Left cardiac atrium (tissue), 4 donors: ENCODE data around the gene SMIM8. TPM values are rescaled to one million over a fixed set of nuclear protein-coding genes. Genes with fewer than 3 reads are reported as not detected.
"Not testable (repeated sequence)": the region's sequence is repeated elsewhere in the genome, so short reads cannot be mapped to it uniquely, and the experiment has no call there.

ENCODE experiments used
- ATAC-seq, 2 donors: fragments of 200-7000 bp; cut with Tn5 transposase; one replicate each; pipeline ENCODE4 v1.9.1; 2020; ENCODE audit warnings: mild to moderate bottlenecking in 2 of 2, moderate library complexity in 2 of 2
- DNase-seq: peaks from one replicate; pipeline ENCODE4 v3.0.0-alpha.2; 2020
- intact Hi-C, 2 donors: fragments of 100-400 bp; cut with DNase I; formaldehyde crosslinking; loops; one replicate each; pipeline versions ENCODE4 v1.14.1 to v1.15.1; 2022 to 2023
- long read RNA-seq: library from polyadenylated mRNA; unstranded; transcript quantifications from one replicate; pipeline ENCODE4 v2.0.0, GENCODE V29; 2021
- total RNA-seq, 2 donors: library from RNA; stranded (reverse); fragmentation: NEBNext Ultra II Directional; extraction: Animal tissue kit (Norgen Biotek cat#: 25700); gene quantifications; one replicate each; pipeline ENCODE4 v1.2.1, GENCODE V29; 2021
- donor health status: DM: no; HTN: yes; CAD: no.
- donor health status: DM: no; HTN: yes; CAD: no; lungs with severe emphysema.
- donor health status: DM: yes; HTN: yes; CAD: no.
- donor health status: Dilated cardiomyopathy.

Gene SMIM8, protein sequence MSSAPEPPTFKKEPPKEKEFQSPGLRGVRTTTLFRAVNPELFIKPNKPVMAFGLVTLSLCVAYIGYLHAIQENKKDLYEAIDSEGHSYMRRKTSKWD
- 10 to 100 TPM; 13.2 to 14.6 TPM for total RNA-seq
- long read RNA-seq, transcript SMIM8-201 (3 exons, 2,405 nt), result major isoform, 15 of 16 reads
- long read RNA-seq, partial matches to known transcripts, result 0 of 16 reads
- long read RNA-seq, other reads (novel, unspliced or antisense), result 1 of 16 reads

DNA sequence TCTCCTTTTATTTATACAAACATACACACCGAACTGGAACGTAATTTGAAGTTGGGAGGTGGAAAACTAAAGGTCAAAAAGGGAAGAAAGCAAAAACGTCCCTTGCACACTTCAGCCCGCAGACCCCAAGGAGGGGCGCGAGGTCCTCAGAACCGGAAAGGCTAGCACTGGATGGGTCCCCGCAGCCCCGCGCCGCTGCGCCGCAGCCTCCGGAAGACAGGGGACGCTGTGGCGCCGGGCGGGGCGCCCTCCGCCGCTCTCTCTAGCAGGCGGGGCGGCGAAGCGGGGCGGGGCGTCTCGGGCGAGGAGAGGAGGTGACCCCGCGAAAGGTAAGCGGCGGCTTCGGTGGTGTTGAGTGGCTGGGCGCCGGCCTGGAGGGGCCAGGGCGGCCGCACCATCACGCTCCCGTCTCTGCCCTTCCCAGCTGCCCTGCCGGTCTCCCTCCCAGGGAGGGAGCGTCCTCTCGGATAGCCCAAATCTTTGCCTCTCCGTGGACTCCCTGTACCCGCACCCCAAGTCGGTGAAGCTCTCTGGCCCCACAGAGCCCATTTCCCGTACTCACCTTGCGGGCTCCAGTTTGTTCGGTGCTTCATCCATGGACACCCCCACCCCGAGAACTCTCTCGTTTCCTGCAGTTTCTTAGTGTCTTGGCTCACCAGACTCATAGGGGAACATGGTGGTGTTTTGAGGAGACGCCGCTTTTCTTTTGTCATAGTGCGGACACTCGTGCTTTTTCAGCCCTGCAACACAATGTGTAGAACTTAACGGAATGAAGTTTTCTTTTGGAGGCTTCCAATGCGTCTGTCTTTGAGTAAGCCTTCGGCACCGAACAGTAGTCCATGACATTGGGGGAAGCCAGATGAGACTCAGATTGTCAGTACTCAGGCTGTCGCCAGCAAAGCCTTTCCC lies at the start of gene SMIM8:
Gene SMIM8, plus strand, starts transcription at position 285 of the 909 bp plus-strand sequence. CDS start 14,444 bp downstream, outside the sequence.
- ATAC-seq, result peak; percentile 100
- intact Hi-C loops, result no loop called here
- peak; percentile 89 for DNase-seq

DNA sequence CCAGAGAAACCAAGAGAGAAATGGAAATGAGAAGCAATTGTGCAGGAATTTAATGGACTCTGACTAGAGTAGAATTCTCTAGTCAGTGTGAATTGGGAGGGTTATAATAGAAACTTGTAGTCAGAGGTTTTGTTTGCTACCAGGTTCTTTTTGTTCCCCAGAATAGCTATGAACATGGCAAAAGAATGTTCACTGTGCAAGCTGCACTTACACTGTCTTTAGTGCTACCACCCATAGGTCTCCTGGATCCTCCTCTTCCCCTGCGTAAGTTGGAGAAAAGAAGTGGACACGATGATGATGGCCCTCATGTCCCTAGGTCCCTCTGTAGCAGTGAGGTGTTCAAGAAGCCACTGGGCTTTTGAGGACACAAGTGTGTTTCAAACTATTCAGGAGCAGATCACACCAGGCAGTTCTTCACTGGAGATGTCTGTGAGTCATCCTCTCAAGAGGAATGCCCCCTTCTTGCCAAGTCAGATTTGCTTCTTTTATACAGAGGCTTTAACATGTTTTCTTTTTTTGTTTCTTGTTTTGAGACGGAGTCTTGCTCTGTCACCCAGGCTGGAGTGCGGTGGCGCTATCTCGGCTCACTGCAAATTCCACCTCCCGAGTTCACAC lies 47.6 kb upstream of the SMIM8 start:
- intact Hi-C loops, result no loop called here
- ATAC-seq, result peak; percentile 50 to 90
- DNase-seq, result no peak

DNA sequence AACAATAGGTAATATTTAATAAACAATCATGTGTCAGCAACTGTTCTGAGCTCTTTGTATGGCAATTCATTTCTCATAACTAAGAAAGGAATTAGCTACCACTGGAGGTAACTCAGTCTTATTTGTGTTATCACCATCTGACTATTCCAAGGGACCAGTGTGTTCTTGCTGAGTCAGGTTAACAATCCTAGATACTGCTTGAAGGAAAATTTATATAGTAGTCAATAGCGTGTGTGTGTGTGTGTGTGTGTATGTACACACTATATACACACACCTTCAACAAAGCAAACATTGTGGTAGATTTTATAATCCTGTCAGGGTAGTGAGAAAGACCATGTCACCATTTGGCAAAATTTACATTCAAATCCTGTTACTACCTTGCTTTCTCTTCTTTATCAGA lies 45.8 kb upstream of the SMIM8 start:
- intact Hi-C loops, result no loop called here
- ATAC-seq, result no peak
- no peak for DNase-seq

DNA sequence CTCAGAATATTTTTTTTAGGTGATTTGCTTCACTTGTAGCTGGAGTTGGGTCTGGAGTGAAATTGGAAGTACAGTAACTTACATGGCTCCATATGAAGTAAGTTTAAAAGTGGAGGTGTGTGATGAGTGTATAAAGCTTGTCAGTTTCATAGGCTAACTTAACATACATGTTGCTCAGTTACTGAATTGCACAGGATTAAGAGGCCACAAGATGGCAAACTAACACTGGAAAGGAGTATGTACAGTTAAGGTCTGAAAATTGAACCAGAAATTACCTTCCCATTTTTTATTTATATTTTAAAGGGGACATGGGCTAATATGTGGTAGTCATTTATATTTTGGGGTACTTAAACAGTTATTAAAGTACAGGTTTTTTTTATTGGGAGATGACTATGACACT lies 45.3 kb upstream of the SMIM8 start:
- DNase-seq (no peak), ATAC-seq (no peak)
- intact Hi-C loops, result no loop called here

DNA sequence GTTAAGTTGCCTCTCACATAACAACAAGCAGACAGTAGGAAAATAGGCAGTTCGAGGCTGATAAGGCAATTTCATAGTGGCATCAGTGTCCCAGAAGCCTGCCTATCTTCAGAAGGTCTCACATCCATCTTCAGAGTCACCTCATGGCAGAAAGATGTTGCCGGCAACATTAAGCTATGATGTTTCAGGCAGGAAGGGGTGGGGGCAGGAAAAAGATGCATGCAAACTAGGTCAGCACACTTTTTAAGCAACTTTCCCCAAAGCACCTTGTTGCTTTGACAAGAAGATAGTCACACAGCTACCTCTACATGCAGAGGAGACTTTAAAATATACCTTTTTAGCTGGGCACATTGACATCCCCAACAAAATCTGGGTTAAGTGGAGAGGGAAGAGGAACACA lies 43.2 kb upstream of the SMIM8 start:
- DNase-seq (no peak), ATAC-seq (no peak)
- intact Hi-C loops, result no loop called here

DNA sequence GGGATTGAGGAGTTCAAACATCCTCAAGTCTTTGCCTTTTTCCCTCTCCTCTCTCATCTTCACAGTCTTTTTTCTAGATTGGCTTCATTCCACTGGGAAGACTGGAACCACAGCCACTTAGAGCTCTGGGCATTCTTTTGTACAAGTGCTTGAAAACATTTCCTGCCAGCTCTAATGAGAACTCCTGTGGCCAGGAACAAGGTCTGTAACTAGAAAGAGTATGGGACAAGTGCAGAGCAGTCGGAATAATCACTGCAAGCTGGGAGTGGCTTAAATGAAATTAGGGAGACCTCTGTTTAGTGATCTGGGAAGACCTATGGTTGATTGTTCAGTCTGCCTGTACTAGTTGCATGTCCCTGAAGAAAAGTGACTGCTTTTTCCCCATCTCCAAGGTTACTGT lies 41.0 kb upstream of the SMIM8 start:
- intact Hi-C loops, result no loop called here
- DNase-seq (no peak), ATAC-seq (peak in 1 of 2 donors; percentile 38)

DNA sequence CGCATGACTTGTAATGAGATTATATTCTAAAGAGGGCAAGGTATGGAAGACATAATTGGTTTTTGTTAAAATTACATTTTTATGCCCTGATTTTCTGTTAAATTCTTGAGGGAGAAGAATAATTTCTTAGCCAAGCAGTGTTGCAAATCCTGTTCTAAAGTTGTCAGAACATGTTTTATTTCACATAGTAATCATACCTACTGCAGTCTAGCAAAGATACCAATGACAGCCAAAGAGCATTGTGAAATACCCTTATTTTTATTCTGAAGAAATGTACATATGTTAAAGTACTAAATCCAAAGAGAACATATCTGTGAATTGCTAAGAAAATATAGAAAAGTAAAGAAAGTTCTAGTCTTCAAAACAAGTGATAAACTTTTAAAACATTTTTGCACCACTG lies 39.6 kb upstream of the SMIM8 start:
- DNase-seq (no peak), ATAC-seq (no peak)
- intact Hi-C loops, result no loop called here

DNA sequence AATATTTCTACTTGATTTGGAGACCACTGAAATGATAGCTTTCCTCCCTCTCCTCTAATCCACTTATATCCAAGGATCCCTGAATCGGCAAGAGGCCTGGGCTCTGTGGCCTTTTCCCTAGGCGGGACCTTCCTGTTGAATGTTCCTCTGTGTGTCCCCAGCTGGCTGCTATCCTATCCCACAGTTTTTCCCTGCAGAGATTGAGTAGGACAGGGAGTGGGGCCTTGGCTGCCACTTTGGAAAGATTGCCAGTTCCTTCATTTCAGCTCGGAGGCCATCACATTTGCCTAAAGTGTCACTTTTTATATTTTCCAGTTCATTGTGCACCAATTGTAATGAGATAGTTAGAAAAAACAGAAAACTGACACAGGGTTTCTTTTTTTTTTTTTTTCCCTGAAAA lies 38.9 kb upstream of the SMIM8 start:
- peak in 1 of 2 donors; percentile 49 for ATAC-seq
- no peak for DNase-seq
- intact Hi-C loops, result no loop called here

DNA sequence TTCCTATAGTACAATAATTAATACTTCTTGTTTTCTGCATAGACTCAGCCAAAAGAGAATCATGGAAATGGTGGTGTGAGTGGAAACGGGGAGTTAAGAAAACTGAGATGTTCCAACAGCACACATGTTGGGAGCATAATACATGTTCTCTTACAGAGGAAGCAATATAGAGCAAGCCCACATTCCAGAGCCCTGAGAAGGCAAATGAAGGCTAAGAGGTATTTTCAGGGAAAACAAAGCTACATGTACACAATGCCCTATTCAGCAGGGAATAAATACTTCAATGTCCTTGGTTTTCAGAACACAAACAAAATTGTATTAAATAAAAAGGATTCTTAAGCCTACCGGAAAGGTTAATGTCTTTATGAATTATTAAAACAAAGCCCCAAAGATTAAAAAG lies 35.1 kb upstream of the SMIM8 start:
- intact Hi-C loops, result no loop called here
- ATAC-seq, result no peak

DNA sequence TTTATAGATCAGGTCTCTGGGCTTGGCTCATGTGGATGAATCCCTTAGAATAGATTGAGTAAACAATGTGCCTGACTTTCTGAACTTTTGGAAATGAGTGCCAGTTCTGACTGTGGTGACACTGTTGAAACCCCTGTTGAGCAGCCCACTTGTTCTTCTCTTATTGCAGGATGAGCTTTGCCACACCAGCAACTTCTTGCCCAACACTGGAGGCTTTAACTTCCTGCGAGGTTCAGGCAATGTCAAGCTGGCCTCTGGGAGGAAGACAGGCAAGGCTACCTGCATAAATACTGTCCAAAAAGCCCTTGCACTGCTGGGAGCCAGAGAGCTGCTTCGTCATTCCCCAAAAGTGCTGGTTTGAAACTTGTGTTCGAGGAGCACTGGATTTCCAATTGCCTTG lies 32.8 kb upstream of the SMIM8 start:
- no peak for ATAC-seq
- intact Hi-C loops, result no loop called here
- no peak for DNase-seq

More for the DNA sequence above, 35.1 kb upstream of the SMIM8 start:
- DNase-seq, result no peak

DNA sequence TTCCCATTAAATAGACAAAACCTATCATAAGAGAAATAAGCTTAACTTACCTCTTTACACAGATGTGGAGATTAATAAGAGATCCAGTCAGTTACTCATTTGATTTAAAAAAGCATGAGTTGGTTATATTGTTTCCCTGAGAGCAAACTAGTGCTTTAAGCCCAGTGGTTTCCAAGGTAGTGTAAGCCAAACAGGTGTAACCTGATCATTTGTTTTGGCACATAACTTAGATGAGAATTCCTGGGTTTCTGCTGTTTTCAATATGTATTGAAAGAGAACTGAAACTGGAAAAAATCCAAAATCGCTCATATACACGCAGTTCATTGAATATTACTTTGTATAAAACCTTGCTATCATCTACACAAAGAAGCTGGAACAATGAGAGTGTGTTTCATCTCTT lies 30.5 kb upstream of the SMIM8 start:
- no peak for ATAC-seq
- intact Hi-C loops, result no loop called here
- DNase-seq, result no peak

DNA sequence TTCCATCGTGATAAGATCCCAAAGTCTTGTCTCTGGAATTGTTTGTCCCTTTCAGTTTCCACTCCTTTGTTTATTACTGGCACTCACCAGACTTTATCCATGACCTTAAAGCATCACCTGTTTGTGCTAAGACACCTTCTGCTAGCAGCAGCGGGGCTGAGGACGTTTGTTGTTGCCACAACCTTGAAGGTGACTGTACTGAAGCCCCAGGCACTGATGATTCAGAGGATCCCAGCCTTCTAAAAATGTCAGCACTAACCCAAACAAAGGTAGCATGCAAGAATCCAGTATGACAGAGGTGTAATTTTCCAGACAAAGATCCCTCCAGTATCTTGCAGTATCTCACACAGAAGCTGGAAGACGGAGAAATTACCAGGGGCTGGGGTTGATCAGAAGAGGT lies 28.9 kb upstream of the SMIM8 start:
- intact Hi-C loops, result no loop called here
- DNase-seq (no peak), ATAC-seq (no peak)

DNA sequence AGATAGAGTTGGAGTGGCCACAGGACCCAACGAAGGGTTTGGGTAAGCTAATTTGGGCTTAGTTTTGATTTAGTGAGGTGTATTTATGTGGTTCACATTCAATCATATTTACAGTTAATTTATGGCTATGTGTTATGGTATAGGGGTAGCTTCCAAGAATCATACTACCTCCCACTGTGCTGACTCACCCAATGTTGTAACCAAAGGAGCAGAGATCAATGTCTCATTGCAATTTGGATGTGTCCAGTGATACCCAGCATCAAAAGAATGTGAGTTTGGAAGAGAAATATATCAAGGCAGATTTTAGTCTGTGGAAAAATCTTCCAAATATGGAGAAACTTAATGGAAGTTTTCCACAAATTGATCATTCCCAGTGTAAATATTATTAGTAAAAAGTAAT lies 25.3 kb upstream of the SMIM8 start:
- DNase-seq (no peak), ATAC-seq (no peak)
- intact Hi-C loops, result no loop called here

DNA sequence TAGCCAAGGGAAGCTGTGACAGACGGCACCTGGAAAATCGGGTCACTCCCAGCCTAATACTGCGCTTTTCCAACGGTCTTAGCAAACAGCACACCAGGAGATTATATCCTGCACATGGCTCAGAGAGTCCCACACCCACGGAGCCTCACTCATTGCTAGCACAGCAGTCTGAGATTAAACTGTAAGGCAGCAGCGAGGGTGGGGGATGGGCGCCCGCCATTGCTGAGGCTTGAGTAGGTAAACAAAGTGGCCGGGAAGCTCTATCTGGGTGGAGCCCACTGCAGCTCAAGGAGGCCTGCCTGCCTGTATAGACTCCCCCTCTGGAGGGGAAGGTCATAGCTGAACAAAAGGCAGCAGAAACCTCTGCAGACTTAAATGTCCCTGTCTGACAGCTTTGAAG lies 21.1 kb upstream of the SMIM8 start:
- intact Hi-C loops, DNase-seq, ATAC-seq: not testable (repeated sequence)

DNA sequence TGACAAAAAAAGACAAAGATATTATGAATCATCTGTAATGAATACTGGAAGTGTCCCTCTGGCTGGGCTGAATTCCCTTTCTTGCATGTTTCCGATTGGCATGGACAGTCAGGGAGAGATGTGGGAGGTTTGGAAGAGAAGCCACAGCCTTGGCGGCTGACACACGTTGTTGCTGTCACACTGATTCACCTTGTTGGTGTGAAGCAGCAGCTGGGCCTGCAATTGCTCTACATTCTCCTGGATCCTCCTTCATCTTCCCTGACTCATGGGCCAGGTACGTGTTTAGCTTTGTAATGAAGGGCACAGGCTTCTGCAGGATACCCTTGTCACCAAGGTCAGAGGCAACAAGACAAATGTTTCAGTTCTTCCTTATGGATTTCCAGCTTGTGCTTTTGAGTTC lies 13.4 kb upstream of the SMIM8 start:
- DNase-seq, result no peak
- no peak for ATAC-seq
- intact Hi-C loops, result no loop called here

DNA sequence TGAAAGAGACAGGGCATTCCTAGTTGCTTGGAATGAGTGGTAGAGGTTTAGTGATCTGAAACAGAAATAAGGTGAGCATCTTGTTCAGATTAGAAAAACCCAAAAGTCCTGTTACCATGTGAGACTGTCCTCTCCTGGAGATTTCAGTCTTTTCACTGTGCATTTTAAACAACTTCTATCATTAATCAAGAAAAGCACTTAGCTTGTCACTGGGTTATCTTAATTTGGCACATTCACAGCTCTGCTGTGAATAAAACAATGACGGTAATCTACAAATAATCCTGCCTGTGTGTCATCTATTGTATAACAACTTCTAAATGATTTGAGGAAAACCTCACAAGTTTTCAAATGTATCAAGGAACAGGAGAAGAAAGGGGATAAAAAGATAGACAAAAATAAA lies 9.5 kb upstream of the SMIM8 start:
- ATAC-seq, result no peak
- DNase-seq, result no peak
- intact Hi-C loops, result no loop called here

DNA sequence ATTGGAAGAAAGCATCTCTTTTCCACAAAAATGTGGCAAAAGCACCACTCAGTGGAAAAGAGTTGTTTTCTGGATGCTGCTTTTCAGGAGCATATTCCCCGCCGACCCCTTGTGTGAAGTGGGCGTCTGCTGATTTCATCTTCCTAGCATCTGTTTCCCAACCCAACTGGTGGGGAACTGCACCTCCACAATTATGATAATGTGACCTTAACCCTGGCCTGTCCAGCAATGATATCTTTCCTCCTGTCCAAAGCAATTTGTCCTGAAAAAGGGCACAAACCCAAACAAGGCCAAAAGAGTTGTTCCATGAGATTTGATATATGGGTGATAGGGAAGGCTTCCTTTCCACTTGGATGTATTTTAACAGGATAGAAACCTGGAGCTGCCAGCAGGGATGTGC lies 7.3 kb upstream of the SMIM8 start:
- intact Hi-C loops, result no loop called here
- ATAC-seq, result no peak
- no peak for DNase-seq

DNA sequence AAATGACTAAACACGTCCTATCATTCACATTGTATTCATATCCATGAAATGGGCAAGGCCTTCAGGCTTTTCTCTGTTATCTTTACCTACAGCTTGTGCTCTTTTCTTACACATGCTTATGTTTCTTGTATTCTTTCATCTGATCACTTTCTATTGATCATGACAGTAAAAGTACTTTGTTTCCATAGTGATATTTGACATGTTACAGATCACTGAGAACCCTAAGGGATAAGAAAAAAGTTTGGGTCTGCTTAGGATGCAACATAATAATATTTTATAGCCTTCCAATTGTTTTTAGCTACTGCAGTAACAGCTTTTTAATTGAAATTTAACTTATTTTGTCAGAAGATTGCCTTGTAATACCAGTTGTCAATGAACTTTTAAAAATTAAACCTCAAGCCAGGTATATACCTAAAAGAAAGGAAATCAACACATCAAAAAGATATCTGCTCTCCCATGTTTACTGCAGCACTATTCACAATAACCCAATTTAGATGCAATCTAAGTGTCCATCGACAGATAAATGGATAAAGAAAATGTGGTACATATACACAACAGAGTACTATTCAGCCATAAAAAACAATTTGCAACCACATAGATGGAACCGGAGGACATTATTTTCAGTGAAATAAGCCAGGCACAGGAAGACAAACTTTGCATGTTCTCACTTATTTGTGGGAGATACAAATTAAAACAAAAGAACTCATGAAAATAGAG lies 3.0 kb upstream of the SMIM8 start:
- intact Hi-C loops, result no loop called here
- no peak for ATAC-seq
- DNase-seq, result no peak

DNA sequence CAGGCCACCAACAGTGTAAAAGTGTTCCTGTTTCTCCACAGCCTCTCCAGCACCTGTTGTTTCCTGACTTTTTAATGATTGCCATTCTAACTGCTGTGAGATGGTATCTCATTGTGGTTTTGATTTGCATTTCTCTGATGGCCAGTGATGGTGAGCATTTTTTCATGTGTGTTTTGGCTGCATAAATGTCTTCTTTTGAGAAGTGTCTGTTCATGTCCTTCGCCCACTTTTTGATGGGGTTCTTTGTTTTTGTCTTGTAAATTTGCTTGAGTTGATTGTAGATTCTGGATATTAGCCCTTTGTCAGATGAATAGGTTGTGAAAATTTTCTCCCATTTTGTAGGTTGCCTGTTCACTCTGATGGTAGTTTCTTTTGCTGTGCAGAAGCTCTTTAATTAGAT lies 1.5 kb downstream of the SMIM8 start:
- ATAC-seq, DNase-seq, intact Hi-C loops: not testable (repeated sequence)

DNA sequence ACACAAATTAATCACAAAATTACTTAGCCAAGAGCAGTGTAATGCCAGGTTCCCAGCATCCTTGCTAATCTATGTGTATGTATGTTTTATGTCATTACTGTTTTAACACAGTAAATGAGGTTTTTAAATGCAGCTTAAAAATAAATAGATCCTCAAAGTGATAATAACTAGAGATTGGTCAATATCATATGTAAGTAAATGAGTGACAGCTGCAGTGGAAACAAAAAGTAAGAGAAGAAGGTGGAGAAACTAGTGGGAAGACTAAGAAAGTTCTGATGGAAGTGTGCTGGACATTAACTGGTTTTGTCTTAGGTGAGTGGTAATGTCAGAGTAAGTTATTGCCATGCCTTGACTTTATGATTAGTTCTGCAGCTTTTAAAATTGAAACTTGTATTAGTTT lies 8.6 kb downstream of the SMIM8 start:
- ATAC-seq (no peak), DNase-seq (no peak)
- intact Hi-C loops, result no loop called here
